Fibroblast of mammary gland (primary cell): ENCODE results near the gene EYA2.

Source experiments
- DNase-seq: peaks from one replicate; pipeline ENCODE4 v3.0.0-alpha.2; 2010; ENCODE audit warnings: low read depth
- H3K4me3 ChIP-seq: 2 replicates; pipeline ENCODE4 v1.5.1; 2011; ENCODE audit warnings: low read depth, mild to moderate bottlenecking, low read length, moderate library complexity; ENCODE audit not compliant: control insufficient read depth
- CTCF ChIP-seq: conservative IDR thresholded peaks from 2 replicates; pipeline ENCODE4 v1.5.1; 2011; ENCODE audit warnings: low read depth, low read length, inconsistent platforms; ENCODE audit not compliant: control insufficient read depth, insufficient read depth

Gene EYA2

GRCh38 chr20:47115694-47116093 lies 221.1 kb downstream of the EYA2 start:
- TF ChIP-seq CTCF: no peak

GRCh38 chr20:47117371-47117770 lies 222.7 kb downstream of the EYA2 start:
- no peak for TF ChIP-seq CTCF
- no peak overlapping the region for H3K4me3 ChIP-seq
- DNase-seq: no peak

More at GRCh38 chr20:47115694-47116093, 221.1 kb downstream of the EYA2 start:
- no peak for DNase-seq
- H3K4me3 ChIP-seq: no peak overlapping the region

- no peak overlapping the region for H3K4me3 ChIP-seq
- DNase-seq: no peak
- TF ChIP-seq CTCF: no peak
Measured at GRCh38 chr20:47117773-47118172, 223.1 kb downstream of the EYA2 start.

- H3K4me3 ChIP-seq: no peak overlapping the region
- DNase-seq: no peak
- TF ChIP-seq CTCF: no peak
Measured at GRCh38 chr20:47118206-47118605, 223.6 kb downstream of the EYA2 start.

GRCh38 chr20:47118641-47119040 lies 224.0 kb downstream of the EYA2 start:
- no peak for TF ChIP-seq CTCF
- H3K4me3 ChIP-seq: no peak overlapping the region
- DNase-seq: no peak

- no peak for TF ChIP-seq CTCF
- DNase-seq: no peak
- H3K4me3 ChIP-seq: no peak overlapping the region
Measured at GRCh38 chr20:47120346-47120936, 225.8 kb downstream of the EYA2 start.

- TF ChIP-seq CTCF: no peak
- DNase-seq: no peak
- H3K4me3 ChIP-seq: no peak overlapping the region
Measured at GRCh38 chr20:47122560-47122959, 227.9 kb downstream of the EYA2 start.
